Lung (tissue), 12 donors: ENCODE results near the gene CLDN7. TPM values are rescaled to one million over a fixed set of nuclear protein-coding genes. Genes with fewer than 3 reads are reported as not detected.
A peak's percentile ranks its signal among the peaks of the same experiment; 100 is the strongest.

ENCODE experiments used
- ATAC-seq: fragments of 200-7000 bp; cut with Tn5 transposase; one replicate; pipeline ENCODE4 v1.9.1; 2020; ENCODE audit warnings: moderate number of reproducible peaks; ENCODE audit not compliant: insufficient read depth, low FRiP score
- DNase-seq, 3 donors: peaks; one replicate each; pipeline ENCODE4 v3.0.0-alpha.2; 2013 to 2017
- H3K27ac ChIP-seq, 2 donors: one replicate each; pipeline ENCODE4 v1.5.1; 2013; ENCODE audit warnings: mild to moderate bottlenecking in 2 of 2, moderate library complexity in 2 of 2, control low read depth in 1 of 2, inconsistent platforms in 1 of 2, low read depth in 1 of 2, low read length in 1 of 2
- H3K27me3 ChIP-seq, 3 donors: one replicate each; pipeline ENCODE4 v1.5.1; 2013; ENCODE audit warnings: low read length in 2 of 3; ENCODE audit not compliant: control insufficient read depth in 3 of 3, insufficient read depth in 3 of 3
- H3K36me3 ChIP-seq, 4 donors: one replicate each; pipeline ENCODE4 v1.5.1; 2013; ENCODE audit warnings: low read length in 4 of 4, mild to moderate bottlenecking in 1 of 4, moderate library complexity in 1 of 4; ENCODE audit not compliant: control insufficient read depth in 4 of 4, insufficient read depth in 4 of 4
- H3K4me1 ChIP-seq, 5 donors: one replicate each; pipeline ENCODE4 v1.5.1; 2013; ENCODE audit warnings: low read length in 5 of 5, mild to moderate bottlenecking in 2 of 5, moderate library complexity in 1 of 5; ENCODE audit not compliant: control insufficient read depth in 5 of 5, insufficient read depth in 5 of 5
- H3K4me3 ChIP-seq: one replicate; pipeline ENCODE4 v1.5.1; 2013; ENCODE audit warnings: mild to moderate bottlenecking, control low read depth, moderate library complexity
- H3K9ac ChIP-seq, 2 donors: one replicate each; pipeline ENCODE4 v1.5.1; 2013; ENCODE audit warnings: low read length in 2 of 2, control low read depth in 1 of 2; ENCODE audit not compliant: insufficient read depth in 1 of 2
- H3K9me3 ChIP-seq, 4 donors: one replicate each; pipeline ENCODE4 v1.5.1; 2013; ENCODE audit warnings: low read length in 3 of 4, mild to moderate bottlenecking in 1 of 4, moderate library complexity in 1 of 4; ENCODE audit not compliant: control insufficient read depth in 4 of 4, insufficient read depth in 3 of 4
- CTCF ChIP-seq: IDR thresholded peaks from 2 replicates; pipeline ENCODE4 v1.5.1; 2012; ENCODE audit warnings: mild to moderate bottlenecking; ENCODE audit errors: control extremely low read depth, extremely low read depth
- WGBS, 2 donors: extraction: QIAGEN DNeasy Blood & Tissue Kit; methylation state at CpG; one replicate each; pipeline ENCODE4 v1.1.7; 2013; 5-methylcytosine and 5-hydroxymethylcytosine counted together
- polyA plus RNA-seq, 2 donors: library from polyadenylated mRNA; stranded (reverse); fragments of 200-250 nt; gene quantifications; one replicate each; pipeline ENCODE4 v1.2.1, GENCODE V29; 2013
- total RNA-seq, 2 donors: library from RNA; depleted of rRNA in 1 of 2; stranded (reverse); fragments of >200 nt in 1 of 2; gene quantifications; one replicate each; pipeline ENCODE4 v1.2.1, GENCODE V29; 2014 to 2021
- donor health status: control.
- donor health status: control.
- donor health status: Bipolar disorder and iron deficiency.
- donor health status: healthy.
- donor health status: DM: yes; HTN: yes; CAD: no.

CLDN7 gene
- total and polyA plus RNA-seq, 4 donors, result 117 to 199 (median 145) TPM

GRCh38 chr17:7218166-7218565 lies 44.1 kb downstream of the CLDN7 start:
- Histone ChIP-seq H3K9me3 (no peaks in the 10 kb centered on the region), H3K27me3 (no peaks in the 10 kb centered on the region), H3K9ac (peak overlapping the region in 1 of 2 donors; percentile 94), H3K36me3 (peaks cover 0 to 18% (median 12%) of the 10 kb centered on the region in 4 donors), H3K4me3 (no peak overlapping the region), H3K4me1 (peaks cover 6 to 61% (median 24%) of the 10 kb centered on the region in 5 donors), H3K27ac (peak overlapping the region in 1 of 2 donors; percentile 20)
- ATAC-seq (no peak), DNase-seq (no peak)
- no peak for TF ChIP-seq CTCF
- WGBS, 2 donors, result 55 to 68% methylated on average over 6 of the region's 6 CpGs

GRCh38 chr17:7217113-7217987 lies 44.9 kb downstream of the CLDN7 start:
- TF ChIP-seq CTCF, result no peak
- no peak for ATAC-seq

GRCh38 chr17:7216242-7217112 lies 45.8 kb downstream of the CLDN7 start:
- 23% methylated on average over 7 of the region's 7 CpGs for WGBS, 2 donors
- ATAC-seq, result no peak
- H3K9ac ChIP-seq, result peak overlapping the region in 1 of 2 donors; percentile 60
- no peaks in the 10 kb centered on the region for H3K9me3 ChIP-seq
- H3K4me3 ChIP-seq, result no peak overlapping the region
- peaks cover 6 to 69% (median 24%) of the 10 kb centered on the region in 5 donors for H3K4me1 ChIP-seq
- H3K27ac ChIP-seq, result no peak overlapping the region
- peaks cover 0 to 3% (median 2%) of the 10 kb centered on the region in 4 donors for H3K36me3 ChIP-seq
- H3K27me3 ChIP-seq, result no peaks in the 10 kb centered on the region
- peak in 1 of 3 donors; percentile 19 for DNase-seq
- no peak for TF ChIP-seq CTCF

More at GRCh38 chr17:7217113-7217987, 44.9 kb downstream of the CLDN7 start:
- H3K27me3 ChIP-seq, result no peaks in the 10 kb centered on the region
- H3K27ac ChIP-seq, result peak overlapping the region in 1 of 2 donors; percentile 20
- DNase-seq, result peak; percentile 87 to 95 (median 90)
- peaks cover 0 to 10% (median 5%) of the 10 kb centered on the region in 4 donors for H3K36me3 ChIP-seq
- peak overlapping the region in 1 of 2 donors; percentile 94 for H3K9ac ChIP-seq
- no peaks in the 10 kb centered on the region for H3K9me3 ChIP-seq
- WGBS, 2 donors, result 0 to 3% methylated on average over 26 to 32 of the region's 32 CpGs
- no peak overlapping the region for H3K4me3 ChIP-seq
- peaks cover 6 to 63% (median 24%) of the 10 kb centered on the region in 5 donors for H3K4me1 ChIP-seq
